GM20431 (cell line): ENCODE results near the gene C22orf23.
"Not testable (repeated sequence)": the region's sequence is repeated elsewhere in the genome, so short reads cannot be mapped to it uniquely, and the experiment has no call there.

Experiments
- in situ Hi-C: fragments of 300-500 bp; cut with MseI, MboI; formaldehyde crosslinking; loops from one replicate; pipeline ENCODE4 v1.15.0; 2020; ENCODE audit warnings: low sequenced_read_pairs; ENCODE audit not compliant: unreplicated experiment

C22orf23 gene

DNA sequence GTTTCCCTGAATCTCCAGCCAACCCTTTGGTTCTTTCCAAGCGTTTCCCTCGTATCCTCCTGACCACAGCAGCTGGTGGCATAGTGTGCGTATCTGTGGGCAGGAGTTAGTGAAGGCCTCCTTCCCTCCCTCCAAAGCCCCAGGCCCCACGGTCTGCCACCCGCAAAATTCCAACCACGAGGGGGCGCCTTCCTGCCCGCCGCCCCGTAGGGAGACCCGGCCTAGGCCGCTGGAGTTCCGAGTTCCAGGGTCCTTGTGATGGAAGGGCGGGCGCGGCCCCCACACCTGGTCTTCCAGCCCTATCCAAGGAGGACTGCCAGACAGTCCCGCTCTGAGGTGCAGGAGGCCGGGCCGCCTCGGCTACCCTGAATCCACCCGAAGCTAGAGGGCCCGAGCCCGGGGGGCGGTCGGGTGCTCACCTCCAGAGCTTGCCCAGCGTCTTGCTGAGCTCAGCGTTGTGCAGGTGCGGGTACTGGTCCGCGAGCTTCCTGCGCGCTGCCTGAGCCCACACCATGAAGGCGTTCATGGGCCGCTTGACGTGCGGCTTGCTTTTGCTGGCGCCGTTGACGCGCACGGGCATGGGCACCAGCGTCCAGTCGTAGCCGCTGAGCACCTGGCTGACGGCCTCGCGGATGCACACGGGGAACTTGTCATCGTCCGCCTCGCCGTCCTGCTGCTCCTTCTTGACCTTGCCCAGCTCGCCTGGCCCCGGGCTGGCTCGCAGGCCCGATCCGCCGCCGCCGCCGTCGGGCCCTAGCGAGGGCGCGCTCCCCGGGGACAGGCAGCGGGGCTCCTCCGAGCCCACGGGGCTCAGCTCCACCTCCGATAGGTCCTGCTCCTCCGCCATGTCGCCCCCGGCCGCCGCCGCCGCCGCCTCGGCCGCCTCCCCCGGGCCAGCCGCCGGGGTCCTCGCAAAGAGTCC, 29.8 kb upstream of the C22orf23 start:
- in situ Hi-C loops, result no loop called here

DNA sequence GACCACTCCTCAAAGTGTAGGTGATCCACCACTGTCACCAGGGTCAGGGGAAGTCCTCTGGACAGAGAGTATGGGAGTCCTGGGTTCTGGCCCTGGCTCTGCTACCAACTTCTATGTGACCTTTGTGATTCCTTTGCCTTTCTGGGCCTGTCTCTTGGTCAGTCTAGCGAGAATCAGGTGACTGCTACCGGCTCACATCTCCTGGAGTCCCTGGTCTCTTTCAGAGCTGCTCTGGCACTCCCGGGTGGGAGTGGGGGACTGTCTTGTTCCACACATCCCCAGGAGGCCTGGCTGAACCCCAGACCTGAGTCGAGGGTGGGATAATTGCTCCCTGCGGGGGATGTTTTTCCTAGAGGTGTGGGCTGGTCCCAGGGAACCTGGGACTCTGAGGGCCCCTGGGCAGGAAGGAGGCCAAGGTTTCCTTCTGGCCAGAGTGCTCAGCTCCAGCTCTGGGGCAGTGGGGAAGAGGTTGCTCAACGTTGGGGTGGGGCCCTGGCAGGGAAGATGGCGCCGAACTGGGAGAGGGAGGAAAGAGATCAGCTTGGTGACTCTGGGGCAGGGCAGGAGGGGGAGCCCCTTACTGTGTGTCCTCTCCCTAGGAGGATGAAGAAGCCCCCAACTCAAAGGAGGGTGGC, 28.9 kb upstream of the C22orf23 start:
- in situ Hi-C loops, result no loop called here

DNA sequence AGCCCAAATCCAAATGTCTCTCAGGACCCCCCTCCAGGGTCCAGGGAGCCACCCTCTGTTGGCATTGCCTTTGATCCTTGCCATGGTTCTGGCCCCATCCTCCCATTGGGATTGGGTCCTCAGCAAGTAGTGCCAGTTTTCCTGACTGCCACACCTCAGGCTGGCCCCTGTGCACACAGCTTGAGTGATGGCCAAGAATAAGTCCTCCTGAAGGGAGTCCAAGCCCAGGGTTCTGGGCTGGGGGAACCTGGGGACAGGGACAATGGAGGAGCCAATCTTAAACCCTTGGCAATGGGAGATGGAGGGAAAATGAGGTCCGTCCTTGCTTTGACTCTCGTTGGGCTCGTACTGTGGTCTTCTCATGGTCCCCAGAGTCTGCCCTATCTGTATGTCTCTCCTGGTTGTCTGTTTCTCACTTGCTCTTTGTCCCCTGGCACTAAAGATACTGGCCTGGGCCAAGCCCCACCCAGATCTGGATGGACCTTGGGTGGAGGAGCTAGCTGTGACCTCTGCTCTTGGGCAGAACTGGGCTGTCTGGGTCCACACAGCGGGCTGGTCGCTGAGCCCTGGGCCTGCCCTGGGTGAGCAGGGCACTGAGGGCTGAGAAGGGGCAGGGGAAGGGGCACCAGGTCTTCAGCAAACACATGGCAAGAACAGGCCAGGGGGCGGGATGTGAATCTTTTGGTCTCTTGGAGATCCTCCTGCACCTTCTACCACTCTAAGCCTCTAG, 28.0 kb upstream of the C22orf23 start:
- in situ Hi-C loops, result no loop called here

DNA sequence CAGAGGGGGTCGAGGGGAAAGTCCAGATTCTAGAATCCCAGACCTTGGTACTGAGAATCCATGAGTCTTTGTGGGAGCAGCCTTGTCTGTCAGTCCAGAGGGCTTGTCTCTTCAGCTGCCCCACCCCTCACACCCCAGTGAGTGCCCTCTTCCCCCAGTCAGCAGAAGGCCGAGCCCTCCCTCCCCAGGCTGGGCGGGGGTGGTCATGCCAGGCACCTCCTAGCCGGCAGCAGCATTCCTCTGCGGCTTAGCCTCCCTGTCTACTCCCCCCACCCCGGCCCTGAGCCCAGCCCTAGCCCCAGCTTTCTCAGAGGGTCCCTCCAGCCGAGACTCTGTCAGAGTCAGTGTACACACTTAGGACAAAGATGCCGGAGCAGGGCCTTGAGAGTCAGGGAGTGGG, 26.4 kb upstream of the C22orf23 start:
- in situ Hi-C loops, result no loop called here

DNA sequence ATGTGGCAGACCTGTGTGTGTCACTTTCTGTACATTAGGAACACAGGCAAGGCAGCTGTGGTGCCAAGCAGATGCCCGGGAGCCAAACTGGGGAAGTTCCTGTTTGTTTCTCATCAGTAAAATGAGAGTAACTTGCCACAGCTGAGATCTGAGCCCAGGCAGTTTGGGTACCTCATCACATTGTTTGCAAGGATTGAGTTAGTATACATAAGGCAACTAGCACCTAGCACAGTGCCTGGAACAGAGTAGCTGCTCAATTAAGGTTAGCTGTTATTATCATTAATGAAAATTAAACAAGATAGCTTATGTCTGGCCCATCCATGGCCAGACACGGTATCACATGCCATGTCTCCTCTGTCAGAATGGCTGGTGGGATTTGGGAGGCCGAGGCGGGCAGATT, 23.1 kb upstream of the C22orf23 start:
- in situ Hi-C loops, result no loop called here

DNA sequence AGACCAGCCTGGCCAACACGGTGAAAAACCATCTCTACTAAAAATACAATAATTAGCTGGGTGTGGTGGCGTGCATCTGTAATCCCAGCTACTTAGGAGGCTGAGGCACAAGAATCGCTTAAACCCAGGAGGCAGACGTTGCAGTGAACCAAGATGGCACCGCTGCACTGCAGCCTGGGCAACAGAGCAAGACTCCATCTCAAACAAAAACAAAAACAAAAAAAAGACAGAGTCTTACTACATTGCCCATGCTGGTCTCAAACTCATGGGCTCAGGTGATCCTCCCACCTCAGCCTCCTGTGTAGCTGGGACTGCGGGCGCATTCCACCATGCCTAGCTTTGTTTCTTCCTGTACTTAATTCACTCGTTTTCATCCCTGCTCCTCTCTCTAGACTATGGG, 22.6 kb upstream of the C22orf23 start:
- in situ Hi-C loops, result not testable (repeated sequence)

DNA sequence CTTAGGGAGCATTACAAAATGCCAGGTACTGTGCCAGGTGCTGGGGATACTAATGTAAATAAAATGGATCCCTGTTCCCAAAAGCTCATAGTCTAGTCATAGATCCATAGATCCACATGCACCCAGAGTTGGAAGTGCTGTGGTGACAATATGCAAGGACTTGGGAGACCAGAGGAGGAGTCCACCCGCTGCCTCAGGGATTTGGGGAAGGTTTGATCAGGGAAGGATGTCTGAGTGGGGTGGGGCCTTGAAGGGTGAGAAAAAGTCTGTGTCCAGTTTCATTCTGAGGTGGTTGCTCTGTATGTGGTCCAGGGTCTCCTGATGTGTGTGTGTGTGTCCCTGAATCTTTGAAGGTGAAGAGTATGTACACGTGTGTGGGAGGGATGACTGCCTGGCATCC, 21.8 kb upstream of the C22orf23 start:
- in situ Hi-C loops, result no loop called here

DNA sequence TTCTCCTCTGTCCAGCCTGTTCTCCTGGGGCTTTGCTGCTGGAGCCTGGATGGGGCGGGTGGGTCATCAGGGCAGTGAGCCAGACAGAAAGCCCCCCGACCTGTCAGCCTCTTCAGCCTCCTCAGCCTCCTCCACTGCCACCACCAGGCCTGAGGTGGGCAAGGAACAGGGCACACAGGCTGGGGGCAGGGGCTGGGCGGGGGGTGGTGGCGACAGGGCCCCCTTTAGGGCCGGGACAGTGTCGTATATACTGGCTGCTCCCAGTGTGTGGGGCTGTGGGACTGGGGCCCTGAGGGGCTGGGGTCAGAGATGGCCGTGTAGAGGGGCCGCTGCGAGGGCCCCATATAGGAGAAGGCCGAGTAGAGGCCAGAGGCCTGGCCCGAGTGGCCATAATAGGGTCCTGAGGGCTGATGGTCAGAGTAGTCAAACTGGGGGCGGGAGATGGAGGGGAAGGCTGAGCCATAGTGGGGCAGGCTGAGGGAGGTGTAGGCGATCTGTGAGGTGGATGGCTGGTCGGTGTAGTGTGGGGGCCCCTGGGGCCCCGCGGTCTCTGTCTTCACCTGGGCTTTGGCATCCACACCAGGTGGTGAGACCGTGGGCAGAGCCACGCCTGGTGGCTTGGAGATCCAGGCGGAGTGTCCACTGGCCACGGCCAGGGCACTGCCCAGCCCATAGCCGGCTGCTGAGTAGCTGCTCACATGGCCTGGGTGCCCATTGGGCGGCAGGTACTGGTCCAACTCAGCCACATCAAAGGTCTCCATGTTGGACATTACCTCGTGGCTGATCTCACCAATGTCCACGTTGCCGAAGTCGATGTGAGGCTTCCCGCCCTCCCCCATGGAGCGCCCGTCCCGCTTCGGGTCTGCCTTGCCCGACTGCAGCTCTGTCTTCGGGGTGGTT, 20.1 kb upstream of the C22orf23 start:
- in situ Hi-C loops, result no loop called here

DNA sequence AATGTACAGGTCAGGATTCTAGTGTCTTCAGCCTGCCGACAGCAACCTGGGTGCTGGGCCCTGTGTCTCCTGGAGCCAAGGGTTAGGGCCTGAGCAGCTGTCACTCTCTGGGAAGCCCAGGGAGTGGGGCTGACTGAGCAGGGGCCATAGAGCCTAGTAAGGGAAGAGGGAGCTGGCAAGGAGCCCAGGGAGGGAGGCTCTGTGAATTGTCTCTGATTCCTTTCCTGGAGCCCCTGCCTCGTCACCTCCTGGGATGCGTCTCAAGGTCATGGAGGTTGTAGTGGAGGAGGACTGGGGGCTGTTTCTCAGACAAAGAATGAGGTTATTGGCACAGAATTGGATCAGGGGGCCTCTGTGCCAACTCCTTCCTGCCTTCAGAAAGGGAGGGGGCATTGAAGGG, 19.1 kb upstream of the C22orf23 start:
- in situ Hi-C loops, result no loop called here

DNA sequence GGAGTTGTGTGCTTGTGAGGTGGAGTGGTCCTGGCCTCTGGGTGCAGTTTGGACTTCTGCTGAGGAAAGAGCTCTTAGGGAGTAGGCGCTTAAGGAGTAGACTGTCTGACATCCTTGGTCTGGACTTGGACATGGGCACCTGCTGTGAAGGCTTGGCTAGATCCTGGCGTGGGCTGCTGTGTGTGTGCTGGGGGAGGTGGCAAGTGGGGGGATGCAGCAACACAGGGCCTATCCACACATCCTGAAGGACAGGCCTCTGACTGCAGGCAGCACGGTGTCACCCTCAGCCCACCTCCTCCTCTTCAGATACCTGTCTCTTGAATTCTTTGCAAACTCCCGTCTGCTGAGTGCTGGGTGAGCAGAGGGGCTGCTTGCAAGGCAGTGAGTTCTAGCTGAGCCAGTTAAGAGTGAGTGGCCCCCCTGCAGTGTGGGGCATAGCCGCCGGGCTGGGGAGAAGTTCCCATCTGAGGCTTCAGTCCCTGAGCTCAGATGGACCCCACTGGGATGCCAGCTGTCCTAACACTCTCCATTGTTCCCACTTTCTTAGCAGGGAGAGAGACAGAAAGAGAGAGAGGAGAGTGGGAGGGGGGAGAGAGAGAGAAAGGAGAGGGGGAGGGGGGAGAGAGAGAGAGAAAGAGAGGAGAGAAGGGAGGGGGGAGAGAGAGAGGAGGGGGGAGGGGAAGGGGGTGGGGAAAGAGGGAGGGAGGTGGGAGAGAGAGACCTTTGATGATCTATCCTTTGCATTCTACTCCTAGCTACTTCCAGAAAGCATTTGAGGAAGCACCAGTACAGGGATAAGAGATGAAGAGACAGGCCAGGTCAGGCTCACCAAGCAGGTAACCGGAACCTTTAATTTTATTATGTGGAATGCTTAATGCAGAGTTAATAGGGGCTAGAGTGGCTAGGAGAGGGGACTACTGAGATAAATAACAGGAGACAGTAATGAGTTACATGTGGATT, 18.4 kb upstream of the C22orf23 start:
- in situ Hi-C loops, result no loop called here

DNA sequence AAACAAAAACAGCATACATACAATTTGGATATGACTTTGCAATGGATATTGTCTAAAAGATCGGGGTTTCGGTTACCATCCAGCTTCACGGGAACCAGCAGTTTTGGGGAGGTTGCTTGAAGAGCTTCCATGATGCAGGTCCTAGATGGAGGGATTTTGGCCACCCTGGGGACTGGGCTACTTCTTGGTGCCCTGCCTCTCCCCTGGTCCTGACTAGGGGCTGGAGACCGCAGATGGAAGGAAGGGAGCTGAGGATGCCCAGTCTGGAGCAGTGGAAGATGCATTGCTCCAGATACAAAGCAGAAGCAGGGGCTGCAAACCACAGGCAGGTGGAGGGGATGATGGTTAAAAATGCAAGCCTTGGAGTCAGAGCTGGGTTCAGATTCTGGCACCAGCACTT, 17.5 kb upstream of the C22orf23 start:
- in situ Hi-C loops, result no loop called here

DNA sequence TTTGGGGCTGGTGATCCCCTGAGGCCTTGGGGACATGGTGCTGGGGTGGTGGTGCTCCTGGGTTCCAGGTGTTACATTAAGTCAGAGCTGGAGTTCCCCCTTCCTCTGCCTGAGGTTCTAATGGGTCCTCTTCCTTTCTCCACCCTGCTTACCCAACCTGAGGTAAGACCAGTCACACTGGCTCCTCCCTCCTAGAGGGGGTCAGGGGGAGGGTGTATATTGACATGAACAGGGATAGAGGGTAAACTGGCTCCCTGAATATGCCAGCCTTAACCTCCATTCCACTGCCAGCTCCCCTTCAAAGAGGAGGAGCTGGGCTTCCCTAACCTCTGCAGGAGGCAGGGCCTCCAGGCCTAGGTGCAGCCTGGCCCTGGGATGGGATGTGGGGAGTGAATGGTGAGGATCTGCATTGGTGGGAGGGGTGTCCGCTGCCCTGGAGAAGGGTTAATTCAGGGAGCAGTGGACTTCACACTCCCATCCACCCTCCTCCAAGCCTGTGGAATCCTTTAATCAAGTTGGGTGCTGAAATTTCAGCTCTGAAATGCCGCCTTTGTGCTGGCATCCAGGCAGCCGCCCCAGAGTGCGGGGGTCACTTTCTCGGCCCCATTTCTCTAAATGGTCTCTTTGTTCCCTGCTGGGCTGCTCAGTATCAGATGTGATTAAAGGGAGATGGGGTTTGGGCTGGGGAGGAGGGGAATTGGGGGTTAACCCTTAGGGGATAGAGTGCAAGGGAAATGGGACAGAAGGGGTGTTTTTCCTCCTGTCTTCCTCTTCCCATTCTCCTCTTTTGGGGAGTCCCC, 15.3 kb upstream of the C22orf23 start:
- in situ Hi-C loops, result no loop called here

DNA sequence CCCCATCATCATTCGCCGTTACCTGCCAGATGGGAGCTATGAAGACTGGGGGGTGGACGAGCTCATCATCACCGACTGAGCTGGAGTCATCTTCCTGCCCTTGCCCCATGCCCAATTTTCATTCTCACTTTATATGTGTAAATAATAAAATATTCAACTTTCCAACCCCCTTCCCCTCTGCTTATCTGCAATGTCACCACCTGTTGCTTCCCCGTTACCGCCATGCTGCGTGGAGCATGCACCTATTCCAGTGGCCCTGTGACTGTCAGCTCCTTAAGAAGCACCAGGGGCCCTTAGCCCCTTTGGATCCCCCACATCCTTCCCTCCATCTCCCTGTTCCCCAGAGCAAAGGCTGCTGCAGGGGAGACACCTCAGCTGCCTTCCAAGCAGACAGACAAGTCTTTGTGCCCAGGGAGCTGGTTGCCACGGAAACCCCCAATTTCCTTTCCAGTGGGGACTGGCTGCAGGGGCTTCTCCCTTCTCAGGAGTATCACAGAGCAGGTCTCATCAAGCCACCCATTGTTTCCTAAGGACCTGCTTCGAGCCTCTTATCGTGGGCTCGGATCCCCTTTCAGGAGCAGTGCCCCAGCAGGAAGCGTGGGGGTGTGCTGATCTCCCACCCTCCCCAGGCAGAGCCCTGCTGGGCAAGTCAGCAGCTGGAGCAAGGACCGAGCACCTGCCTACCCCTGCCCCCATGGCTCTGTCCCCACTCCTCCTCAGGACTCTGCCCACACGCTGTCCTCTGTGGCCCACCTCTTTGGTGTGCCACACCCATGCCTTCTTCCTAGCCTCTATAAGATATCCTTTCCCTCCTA, 14.4 kb upstream of the C22orf23 start:
- in situ Hi-C loops, result no loop called here

DNA sequence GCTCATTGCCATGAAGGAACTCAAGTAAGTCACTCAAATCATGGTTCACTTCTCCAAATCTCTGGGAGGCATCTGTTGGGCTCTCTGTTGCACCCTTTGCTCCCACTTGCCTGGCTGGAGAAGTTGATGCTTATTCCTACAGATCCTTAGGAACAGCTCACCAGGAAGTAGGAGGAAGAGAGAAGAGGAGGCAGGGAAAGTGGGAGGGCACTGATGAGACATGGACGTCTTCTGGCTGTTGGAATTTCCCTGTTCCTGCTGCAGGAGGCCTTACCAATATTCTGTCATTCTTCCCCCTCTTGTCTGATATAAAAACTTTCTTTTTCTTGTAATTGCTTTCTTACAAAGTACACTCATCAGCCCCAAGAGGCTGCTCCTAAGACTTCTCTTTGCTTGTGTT, 13.7 kb upstream of the C22orf23 start:
- in situ Hi-C loops, result no loop called here

DNA sequence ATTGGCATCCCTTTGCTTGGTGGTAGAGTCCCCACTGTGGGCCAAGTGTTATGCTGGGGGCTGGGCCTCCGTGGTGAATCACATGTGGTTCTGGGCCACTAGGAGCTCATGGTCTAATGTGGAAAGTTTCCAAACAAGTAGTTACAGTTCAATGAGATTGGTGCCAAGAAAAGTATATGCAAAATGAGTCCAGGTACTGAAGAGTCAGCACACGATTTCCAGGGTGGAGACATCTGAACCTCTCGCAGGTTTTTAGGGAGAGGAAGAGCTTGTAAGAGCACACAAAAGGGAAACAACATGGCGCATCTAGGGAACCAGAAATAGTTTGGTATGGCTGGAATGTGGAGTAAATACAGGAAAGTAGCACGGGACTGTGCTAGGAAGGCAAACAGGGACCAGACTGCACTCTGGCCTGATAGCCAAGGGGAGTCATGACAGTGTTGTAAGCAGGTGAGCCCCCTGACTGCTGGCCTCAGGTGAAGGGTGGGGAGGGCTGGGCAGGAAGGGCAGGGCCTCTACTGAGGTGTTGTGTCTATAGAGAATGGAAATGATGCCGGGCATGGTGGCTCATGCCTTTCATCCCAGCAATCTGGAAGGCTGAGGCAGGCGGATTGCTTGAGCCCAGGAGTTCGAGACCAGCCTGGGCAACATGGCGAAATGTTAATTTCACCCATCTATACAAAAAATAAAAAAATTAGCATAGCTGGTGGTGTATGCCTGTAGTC, 12.7 kb upstream of the C22orf23 start:
- in situ Hi-C loops, result no loop called here

DNA sequence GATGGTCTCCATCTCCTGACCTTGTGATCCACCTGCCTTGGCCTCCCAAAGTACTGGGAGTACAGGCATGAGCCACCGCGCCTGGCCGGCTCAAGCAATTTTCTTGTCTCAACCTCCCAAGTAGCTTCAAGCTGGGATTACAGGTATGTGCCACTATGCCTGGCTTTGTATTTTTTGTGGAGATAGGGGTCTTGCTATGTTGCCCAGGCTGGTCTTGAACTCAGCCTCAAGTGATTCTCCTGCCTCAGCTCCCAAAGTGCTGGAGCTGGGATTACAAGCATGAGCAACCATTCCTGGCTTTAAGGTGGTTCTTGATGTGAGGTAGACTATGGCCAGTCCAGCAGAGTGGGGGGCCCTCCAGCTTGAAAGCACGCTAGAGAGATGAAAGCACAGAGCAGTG, 7.7 kb upstream of the C22orf23 start:
- in situ Hi-C loops, result no loop called here
